Measurements from ENCODE around the gene MTHFD1.

MTHFD1 gene

DNA sequence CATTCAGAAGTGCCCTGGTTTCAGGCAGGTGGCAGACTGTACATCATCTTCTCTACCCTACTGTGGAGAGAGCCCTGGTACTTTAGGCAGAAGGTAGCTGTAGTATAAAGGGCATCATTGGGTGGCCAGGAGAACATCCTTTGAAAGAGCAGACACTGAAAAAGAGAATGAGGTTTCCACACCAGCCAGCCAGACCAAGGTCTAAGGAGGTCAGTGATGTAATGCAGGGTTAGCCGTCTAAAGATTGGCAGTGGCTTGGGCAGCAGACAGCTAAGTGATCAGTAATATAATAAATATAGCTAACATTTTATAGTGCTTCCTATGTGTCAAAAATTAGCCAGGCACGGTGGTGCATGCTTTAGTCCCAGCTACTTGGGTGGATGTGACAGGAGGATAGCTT lies 103.5 kb downstream of the MTHFD1 start:
- no peak overlapping the region for H3K27ac ChIP-seq (replicated peaks)
- no peaks in the 10 kb centered on the region for H3K27me3 ChIP-seq (ENCODE audit: insufficient read depth, poor library complexity, severe bottlenecking)
- H3K4me3 ChIP-seq (replicated peaks; ENCODE audit: insufficient read depth, low read length), result no peak overlapping the region
- TF ChIP-seq, protein P1, sequence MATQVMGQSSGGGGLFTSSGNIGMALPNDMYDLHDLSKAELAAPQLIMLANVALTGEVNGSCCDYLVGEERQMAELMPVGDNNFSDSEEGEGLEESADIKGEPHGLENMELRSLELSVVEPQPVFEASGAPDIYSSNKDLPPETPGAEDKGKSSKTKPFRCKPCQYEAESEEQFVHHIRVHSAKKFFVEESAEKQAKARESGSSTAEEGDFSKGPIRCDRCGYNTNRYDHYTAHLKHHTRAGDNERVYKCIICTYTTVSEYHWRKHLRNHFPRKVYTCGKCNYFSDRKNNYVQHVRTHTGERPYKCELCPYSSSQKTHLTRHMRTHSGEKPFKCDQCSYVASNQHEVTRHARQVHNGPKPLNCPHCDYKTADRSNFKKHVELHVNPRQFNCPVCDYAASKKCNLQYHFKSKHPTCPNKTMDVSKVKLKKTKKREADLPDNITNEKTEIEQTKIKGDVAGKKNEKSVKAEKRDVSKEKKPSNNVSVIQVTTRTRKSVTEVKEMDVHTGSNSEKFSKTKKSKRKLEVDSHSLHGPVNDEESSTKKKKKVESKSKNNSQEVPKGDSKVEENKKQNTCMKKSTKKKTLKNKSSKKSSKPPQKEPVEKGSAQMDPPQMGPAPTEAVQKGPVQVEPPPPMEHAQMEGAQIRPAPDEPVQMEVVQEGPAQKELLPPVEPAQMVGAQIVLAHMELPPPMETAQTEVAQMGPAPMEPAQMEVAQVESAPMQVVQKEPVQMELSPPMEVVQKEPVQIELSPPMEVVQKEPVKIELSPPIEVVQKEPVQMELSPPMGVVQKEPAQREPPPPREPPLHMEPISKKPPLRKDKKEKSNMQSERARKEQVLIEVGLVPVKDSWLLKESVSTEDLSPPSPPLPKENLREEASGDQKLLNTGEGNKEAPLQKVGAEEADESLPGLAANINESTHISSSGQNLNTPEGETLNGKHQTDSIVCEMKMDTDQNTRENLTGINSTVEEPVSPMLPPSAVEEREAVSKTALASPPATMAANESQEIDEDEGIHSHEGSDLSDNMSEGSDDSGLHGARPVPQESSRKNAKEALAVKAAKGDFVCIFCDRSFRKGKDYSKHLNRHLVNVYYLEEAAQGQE (IDR thresholded peaks at IDR 0.05; ENCODE audit: insufficient replicate concordance, low read depth), result no peak
- TF ChIP-seq GABPA (IDR thresholded peaks at IDR 0.05; ENCODE audit: low read depth), result no peak
- TF ChIP-seq, protein P2, sequence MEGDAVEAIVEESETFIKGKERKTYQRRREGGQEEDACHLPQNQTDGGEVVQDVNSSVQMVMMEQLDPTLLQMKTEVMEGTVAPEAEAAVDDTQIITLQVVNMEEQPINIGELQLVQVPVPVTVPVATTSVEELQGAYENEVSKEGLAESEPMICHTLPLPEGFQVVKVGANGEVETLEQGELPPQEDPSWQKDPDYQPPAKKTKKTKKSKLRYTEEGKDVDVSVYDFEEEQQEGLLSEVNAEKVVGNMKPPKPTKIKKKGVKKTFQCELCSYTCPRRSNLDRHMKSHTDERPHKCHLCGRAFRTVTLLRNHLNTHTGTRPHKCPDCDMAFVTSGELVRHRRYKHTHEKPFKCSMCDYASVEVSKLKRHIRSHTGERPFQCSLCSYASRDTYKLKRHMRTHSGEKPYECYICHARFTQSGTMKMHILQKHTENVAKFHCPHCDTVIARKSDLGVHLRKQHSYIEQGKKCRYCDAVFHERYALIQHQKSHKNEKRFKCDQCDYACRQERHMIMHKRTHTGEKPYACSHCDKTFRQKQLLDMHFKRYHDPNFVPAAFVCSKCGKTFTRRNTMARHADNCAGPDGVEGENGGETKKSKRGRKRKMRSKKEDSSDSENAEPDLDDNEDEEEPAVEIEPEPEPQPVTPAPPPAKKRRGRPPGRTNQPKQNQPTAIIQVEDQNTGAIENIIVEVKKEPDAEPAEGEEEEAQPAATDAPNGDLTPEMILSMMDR (IDR thresholded peaks at IDR 0.05; ENCODE audit: insufficient read depth, low read length), result no peak
- no peak for TF ChIP-seq POLR2AphosphoS5 (IDR thresholded peaks at IDR 0.05; ENCODE audit: low read depth)
- no peak for TF ChIP-seq SPI1 (IDR thresholded peaks at IDR 0.05; ENCODE audit: borderline replicate concordance, low read depth)
- DNase-seq (ENCODE audit: low read depth in 1 of 2, low spot score in 1 of 2), result no peak

DNA sequence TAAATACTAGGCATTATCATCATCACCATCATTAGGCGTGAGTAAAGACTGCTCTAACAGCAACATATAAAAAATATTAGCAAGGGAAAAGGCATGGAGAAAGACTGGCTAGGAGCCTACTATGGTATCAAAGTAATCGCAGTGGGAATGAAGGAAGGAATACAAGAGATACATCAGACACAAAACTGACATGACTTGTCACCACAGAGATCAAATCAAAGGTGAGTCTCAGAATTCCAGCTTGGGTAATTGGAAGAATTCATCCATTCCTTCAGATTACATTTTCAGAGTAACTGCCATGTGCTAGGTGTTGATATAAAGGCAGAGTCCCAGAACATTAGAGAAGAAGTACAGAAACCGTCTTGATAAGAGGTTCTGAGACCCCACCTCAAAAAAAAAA lies 105.3 kb downstream of the MTHFD1 start:
- DNase-seq (ENCODE audit: low read depth in 1 of 2, low spot score in 1 of 2), result no peak
- Histone ChIP-seq H3K27me3 (ENCODE audit: insufficient read depth, poor library complexity, severe bottlenecking) (no peaks in the 10 kb centered on the region), H3K4me3 (replicated peaks; ENCODE audit: insufficient read depth, low read length) (no peak overlapping the region), H3K27ac (replicated peaks) (no peak overlapping the region)
- TF ChIP-seq SPI1 (IDR thresholded peaks at IDR 0.05; ENCODE audit: borderline replicate concordance, low read depth) (no peak), POLR2AphosphoS5 (IDR thresholded peaks at IDR 0.05; ENCODE audit: low read depth) (no peak), GABPA (IDR thresholded peaks at IDR 0.05; ENCODE audit: low read depth) (no peak)
- TF ChIP-seq, protein P2 (IDR thresholded peaks at IDR 0.05; ENCODE audit: insufficient read depth, low read length), result no peak
- TF ChIP-seq, protein P1 (IDR thresholded peaks at IDR 0.05; ENCODE audit: insufficient replicate concordance, low read depth), result no peak

DNA sequence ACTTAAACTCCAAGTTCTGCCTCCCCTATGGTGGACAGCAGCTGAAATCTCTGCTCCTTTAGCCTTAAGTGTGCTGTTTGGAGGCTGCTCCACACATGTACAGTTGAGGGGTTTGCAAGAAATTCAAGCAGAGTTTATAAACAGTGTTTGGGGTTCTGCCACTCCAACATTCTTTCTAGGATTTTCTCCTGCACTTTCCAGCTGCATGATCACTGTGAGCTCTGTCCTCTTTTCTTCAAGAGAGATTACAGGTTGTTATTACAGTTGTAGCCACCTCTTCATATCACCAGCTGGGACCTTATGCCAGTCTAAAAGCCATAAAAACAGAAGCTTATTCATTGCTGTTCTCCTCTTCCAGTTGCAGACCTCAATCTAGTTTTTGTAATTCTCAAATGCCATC lies 107.1 kb downstream of the MTHFD1 start:
- Histone ChIP-seq H3K27ac (replicated peaks) (no peak overlapping the region), H3K27me3 (ENCODE audit: insufficient read depth, poor library complexity, severe bottlenecking) (no peaks in the 10 kb centered on the region), H3K4me3 (replicated peaks; ENCODE audit: insufficient read depth, low read length) (no peak overlapping the region)
- TF ChIP-seq SPI1 (IDR thresholded peaks at IDR 0.05; ENCODE audit: borderline replicate concordance, low read depth) (no peak), POLR2AphosphoS5 (IDR thresholded peaks at IDR 0.05; ENCODE audit: low read depth) (no peak), GABPA (IDR thresholded peaks at IDR 0.05; ENCODE audit: low read depth) (no peak)
- TF ChIP-seq, protein P1 (IDR thresholded peaks at IDR 0.05; ENCODE audit: insufficient replicate concordance, low read depth), result no peak
- TF ChIP-seq, protein P2 (IDR thresholded peaks at IDR 0.05; ENCODE audit: insufficient read depth, low read length), result no peak
- DNase-seq (ENCODE audit: low read depth in 1 of 2, low spot score in 1 of 2), result no peak
